SJCRH30 (cell line): ENCODE data around the gene CD81. TPM values are rescaled to one million over a fixed set of nuclear protein-coding genes. Genes with fewer than 3 reads are reported as not detected.
"Not testable (repeated sequence)": the region's sequence is repeated elsewhere in the genome, so short reads cannot be mapped to it uniquely, and the experiment has no call there.

ENCODE experiments used
- DNase-seq, 2 experiments: peaks; one replicate each; pipeline ENCODE4 v3.0.0-alpha.2; 2015 to 2020
- H3K27ac ChIP-seq: fragments of 250-450 bp; sonication (Bioruptor Pico); 2 replicates; pipeline ENCODE4 v1.5.1; 2020; ENCODE audit warnings: mild to moderate bottlenecking, moderate library complexity
- H3K27me3 ChIP-seq: fragments of 250-450 bp; sonication (Bioruptor Pico); 2 replicates; pipeline ENCODE4 v1.5.1; 2020; ENCODE audit warnings: mild to moderate bottlenecking, moderate library complexity
- H3K36me3 ChIP-seq: fragments of 250-450 bp; sonication (Bioruptor Pico); 2 replicates; pipeline ENCODE4 v1.5.1; 2020; ENCODE audit warnings: mild to moderate bottlenecking, moderate library complexity
- H3K4me1 ChIP-seq: fragments of 250-450 bp; sonication (Bioruptor Pico); 2 replicates; pipeline ENCODE4 v1.5.1; 2020; ENCODE audit warnings: mild to moderate bottlenecking, moderate library complexity
- H3K4me3 ChIP-seq: fragments of 250-450 bp; sonication (Bioruptor Pico); 2 replicates; pipeline ENCODE4 v1.5.1; 2020; ENCODE audit warnings: mild to moderate bottlenecking, moderate library complexity
- H3K9me3 ChIP-seq: fragments of 250-450 bp; sonication (Bioruptor Pico); replicated peaks from 2 replicates; pipeline ENCODE4 v1.5.1; 2020; ENCODE audit warnings: mild to moderate bottlenecking, moderate library complexity
- total RNA-seq: library from RNA; depleted of rRNA; stranded (reverse); fragments of >200 nt; shearing (Covaris generic); gene quantifications from 2 replicates; pipeline ENCODE4 v1.2.3, GENCODE V29; 2014

The CD81 gene
- total RNA-seq, 1 experiment from 2014 or later = 95.3 TPM

- no peaks in the 10 kb centered on the region for H3K36me3 ChIP-seq
- no peak for DNase-seq
- H3K4me3 ChIP-seq = no peak overlapping the region
- no peak overlapping the region for H3K27ac ChIP-seq
- H3K4me1 ChIP-seq = no peaks in the 10 kb centered on the region
- H3K27me3 ChIP-seq = no peaks in the 10 kb centered on the region
- no peaks in the 10 kb centered on the region for H3K9me3 ChIP-seq
Observed at GRCh38 chr11:2346586-2347307, 30.4 kb upstream of the CD81 start.

DNA sequence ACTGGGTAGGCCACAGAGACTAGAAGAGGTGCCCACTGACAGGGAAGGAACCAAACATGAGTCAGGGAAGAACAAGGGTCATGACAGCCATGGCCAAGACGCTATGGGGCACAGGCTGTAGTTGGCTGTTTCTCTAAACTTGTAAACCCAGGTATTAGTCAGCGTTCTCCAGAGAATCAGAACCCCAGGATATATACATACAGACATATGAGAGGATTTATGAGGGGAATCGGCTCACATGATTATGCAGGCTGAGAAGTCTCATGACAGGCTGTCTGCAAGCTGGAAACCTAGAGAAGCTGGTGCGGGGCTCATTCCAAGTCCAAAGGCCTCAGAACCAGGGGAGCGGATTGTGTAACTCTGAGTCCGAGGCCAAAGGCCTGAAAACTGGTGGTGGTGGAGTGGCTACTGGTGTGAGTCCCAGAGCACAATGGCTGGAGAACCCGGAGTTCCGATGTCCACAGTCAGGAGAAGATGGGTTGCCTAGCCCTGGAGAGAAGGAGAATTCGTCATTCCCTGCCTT, 29.7 kb upstream of the CD81 start:
- Histone ChIP-seq H3K9me3 (no peaks in the 10 kb centered on the region), H3K27ac (no peak overlapping the region)

DNA sequence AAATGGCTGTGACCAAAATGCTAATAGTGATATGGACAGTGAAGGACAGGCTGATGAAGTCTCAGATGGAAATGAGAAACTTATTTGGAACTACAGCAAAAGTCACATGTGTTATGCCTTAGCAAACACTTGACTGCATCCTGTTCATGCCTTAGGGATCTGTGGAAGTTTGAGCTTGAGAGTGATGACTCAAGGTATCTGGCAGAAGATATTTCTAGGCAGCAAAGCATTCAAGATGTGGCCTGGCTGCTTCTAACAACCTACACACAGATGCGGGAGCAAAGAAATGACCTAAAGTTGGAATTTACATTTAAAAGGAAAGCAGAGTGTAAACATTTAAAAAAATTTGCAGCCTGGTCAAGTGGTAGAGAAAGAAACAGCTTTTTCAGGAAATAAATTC, 28.1 kb upstream of the CD81 start:
- no peak for DNase-seq
- Histone ChIP-seq H3K4me3 (no peak overlapping the region), H3K27ac (no peak overlapping the region), H3K4me1 (no peaks in the 10 kb centered on the region), H3K27me3 (no peaks in the 10 kb centered on the region), H3K9me3 (no peaks in the 10 kb centered on the region), H3K36me3 (no peaks in the 10 kb centered on the region)

More for the DNA sequence above, 29.7 kb upstream of the CD81 start:
- no peaks in the 10 kb centered on the region for H3K27me3 ChIP-seq
- H3K4me3 ChIP-seq = no peak overlapping the region
- no peaks in the 10 kb centered on the region for H3K4me1 ChIP-seq
- no peaks in the 10 kb centered on the region for H3K36me3 ChIP-seq
- no peak for DNase-seq

GRCh38 chr11:2351701-2352100, 25.4 kb upstream of the CD81 start:
- no peaks in the 10 kb centered on the region for H3K4me1 ChIP-seq
- no peaks in the 10 kb centered on the region for H3K27me3 ChIP-seq
- H3K36me3 ChIP-seq = no peaks in the 10 kb centered on the region
- DNase-seq = no peak
- H3K4me3 ChIP-seq = no peak overlapping the region
- H3K9me3 ChIP-seq = no peaks in the 10 kb centered on the region
- no peak overlapping the region for H3K27ac ChIP-seq

- Histone ChIP-seq H3K36me3 (no peaks in the 10 kb centered on the region), H3K27me3 (no peaks in the 10 kb centered on the region), H3K9me3 (no peaks in the 10 kb centered on the region), H3K27ac (no peak overlapping the region), H3K4me1 (no peaks in the 10 kb centered on the region), H3K4me3 (no peak overlapping the region)
- no peak for DNase-seq
Observed at GRCh38 chr11:2352420-2352819, 24.7 kb upstream of the CD81 start.

DNA sequence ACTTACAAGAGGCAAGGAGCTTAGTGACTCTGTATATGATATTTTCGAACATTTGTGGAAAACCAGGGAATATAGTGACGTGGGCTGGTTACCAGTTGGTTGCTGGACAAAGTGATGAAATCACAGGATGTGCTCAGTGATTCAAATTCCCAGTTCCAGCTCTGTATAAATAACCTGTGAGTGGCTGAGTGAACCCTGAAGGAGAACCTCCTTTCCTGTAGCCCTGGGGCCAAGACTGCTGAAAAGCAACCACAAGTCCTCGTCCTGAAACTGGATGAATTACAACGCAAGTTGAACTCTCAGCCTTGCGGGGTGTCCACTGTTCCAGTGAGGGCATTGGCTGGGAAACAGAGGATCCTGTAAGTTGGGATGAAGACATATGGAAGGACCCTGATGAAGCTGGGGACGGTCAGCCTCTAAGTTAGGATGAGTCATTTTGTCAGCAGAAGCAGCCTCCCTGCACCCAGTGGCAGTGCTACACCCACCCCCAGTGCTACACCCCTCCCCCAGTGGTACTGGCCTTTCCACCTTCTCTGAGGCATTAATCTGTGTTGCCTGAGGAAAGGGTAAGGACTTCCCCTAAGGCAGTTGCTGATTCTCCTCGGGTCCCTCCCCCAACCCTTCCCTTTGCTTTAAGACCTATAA, 22.0 kb upstream of the CD81 start:
- H3K9me3 ChIP-seq = no peaks in the 10 kb centered on the region
- H3K36me3 ChIP-seq = no peaks in the 10 kb centered on the region
- no peaks in the 10 kb centered on the region for H3K27me3 ChIP-seq
- no peak overlapping the region for H3K4me3 ChIP-seq
- H3K4me1 ChIP-seq = peaks cover 3% of the 10 kb centered on the region; the same call in 1 of the 2 replicates
- no peak for DNase-seq
- H3K27ac ChIP-seq = no peak overlapping the region

GRCh38 chr11:2357246-2357645, 19.9 kb upstream of the CD81 start:
- peaks cover 3% of the 10 kb centered on the region; the same call in 1 of the 2 replicates for H3K4me1 ChIP-seq
- no peaks in the 10 kb centered on the region for H3K27me3 ChIP-seq
- H3K36me3 ChIP-seq = no peaks in the 10 kb centered on the region
- H3K27ac ChIP-seq = no peak overlapping the region
- H3K4me3 ChIP-seq = no peak overlapping the region
- DNase-seq = no peak
- H3K9me3 ChIP-seq = no peaks in the 10 kb centered on the region

DNA sequence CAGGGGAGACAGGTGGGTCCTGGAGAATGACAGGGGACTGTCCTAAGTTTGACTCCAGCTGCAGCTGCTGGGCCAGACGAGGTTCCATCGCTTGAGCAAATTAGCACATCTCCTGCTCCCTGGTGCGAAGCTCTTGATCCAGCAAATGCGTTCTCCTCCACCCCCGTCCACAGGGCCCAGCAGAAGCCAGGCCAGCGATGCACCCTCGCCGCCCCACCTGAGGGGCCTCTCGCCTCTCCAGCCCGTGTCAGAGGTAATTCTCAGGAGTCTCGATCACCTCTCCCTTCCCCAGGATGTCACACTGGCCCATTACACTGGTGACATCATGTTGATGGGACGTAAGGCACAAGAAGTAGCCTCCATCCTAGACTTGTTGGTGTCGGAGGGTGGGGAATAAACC, 19.5 kb upstream of the CD81 start:
- DNase-seq = not testable (repeated sequence)

GRCh38 chr11:2358754-2359442, 18.2 kb upstream of the CD81 start:
- Histone ChIP-seq H3K27me3 (no peaks in the 10 kb centered on the region), H3K4me1 (peaks cover 3% of the 10 kb centered on the region; the same call in 1 of the 2 replicates), H3K4me3 (no peak overlapping the region), H3K9me3 (no peaks in the 10 kb centered on the region), H3K36me3 (no peaks in the 10 kb centered on the region), H3K27ac (no peak overlapping the region)
- DNase-seq = peak in 1 of 2 experiments; percentile 34

More for the DNA sequence above, 19.5 kb upstream of the CD81 start:
- not testable (repeated sequence) for H3K27me3 ChIP-seq, H3K36me3 ChIP-seq, H3K4me3 ChIP-seq, H3K27ac ChIP-seq, H3K9me3 ChIP-seq, H3K4me1 ChIP-seq

- Histone ChIP-seq H3K4me1 (peaks cover 3% of the 10 kb centered on the region; the same call in 1 of the 2 replicates), H3K9me3 (no peaks in the 10 kb centered on the region), H3K36me3 (no peaks in the 10 kb centered on the region), H3K4me3 (no peak overlapping the region), H3K27me3 (no peaks in the 10 kb centered on the region), H3K27ac (no peak overlapping the region)
- no peak for DNase-seq
Observed at GRCh38 chr11:2359557-2359956, 17.6 kb upstream of the CD81 start.

- no peaks in the 10 kb centered on the region for H3K27me3 ChIP-seq
- H3K27ac ChIP-seq = no peak overlapping the region
- DNase-seq = no peak
- peaks cover 3% of the 10 kb centered on the region; the same call in 1 of the 2 replicates for H3K4me1 ChIP-seq
- H3K4me3 ChIP-seq = no peak overlapping the region
- no peaks in the 10 kb centered on the region for H3K9me3 ChIP-seq
- no peaks in the 10 kb centered on the region for H3K36me3 ChIP-seq
Observed at GRCh38 chr11:2360081-2360642, 16.9 kb upstream of the CD81 start.

GRCh38 chr11:2361565-2361964, 15.5 kb upstream of the CD81 start:
- H3K4me3 ChIP-seq = no peak overlapping the region
- peaks cover 3% of the 10 kb centered on the region; the same call in 1 of the 2 replicates for H3K4me1 ChIP-seq
- no peaks in the 10 kb centered on the region for H3K9me3 ChIP-seq
- no peaks in the 10 kb centered on the region for H3K36me3 ChIP-seq
- no peak overlapping the region for H3K27ac ChIP-seq
- DNase-seq = no peak
- no peaks in the 10 kb centered on the region for H3K27me3 ChIP-seq

- peaks cover 3% of the 10 kb centered on the region; the same call in 1 of the 2 replicates for H3K4me1 ChIP-seq
- H3K27me3 ChIP-seq = no peaks in the 10 kb centered on the region
- H3K9me3 ChIP-seq = no peaks in the 10 kb centered on the region
- H3K27ac ChIP-seq = no peak overlapping the region
- H3K4me3 ChIP-seq = no peak overlapping the region
- DNase-seq = no peak
- no peaks in the 10 kb centered on the region for H3K36me3 ChIP-seq
Observed at GRCh38 chr11:2362414-2362813, 14.7 kb upstream of the CD81 start.

- Histone ChIP-seq H3K4me1 (peaks cover 3% of the 10 kb centered on the region; the same call in 1 of the 2 replicates), H3K36me3 (no peaks in the 10 kb centered on the region), H3K9me3 (no peaks in the 10 kb centered on the region), H3K27ac (no peak overlapping the region), H3K27me3 (no peaks in the 10 kb centered on the region), H3K4me3 (no peak overlapping the region)
- no peak for DNase-seq
Observed at GRCh38 chr11:2363130-2363529, 14.0 kb upstream of the CD81 start.
